ENCODE results near the gene IBTK. TPM values are rescaled to one million over a fixed set of nuclear protein-coding genes. Genes with fewer than 3 reads are reported as not detected.

IBTK gene
- total and polyA plus RNA-seq, 2 of the 4 experiments (the other 2 are of a cell fraction) = 9.7 to 45.0 TPM

DNA sequence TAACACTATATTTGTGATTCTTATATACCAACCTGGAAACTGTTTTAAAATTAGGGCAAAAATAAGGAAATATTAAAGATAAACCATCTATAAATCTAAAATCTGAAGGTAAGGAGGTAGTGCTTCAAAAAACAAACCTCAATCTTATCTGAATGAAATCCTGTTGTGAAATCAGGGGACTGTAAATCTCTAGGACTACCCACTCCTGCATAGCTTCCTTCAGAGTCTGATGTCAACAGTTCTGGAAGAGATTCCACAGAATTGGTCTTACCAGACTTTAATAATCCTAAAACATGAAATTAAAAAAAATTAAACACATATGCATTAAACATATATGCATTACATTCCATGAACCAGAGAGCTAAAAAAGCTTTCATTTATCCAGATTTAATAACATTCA is 51.4 kb downstream of the IBTK start:
- Histone ChIP-seq H3K27me3 (ENCODE audit: control insufficient read depth, insufficient read depth, low read length) (no peaks in the 10 kb centered on the region), H4K8ac (ENCODE audit: low read depth in 2 of 2, low read length in 2 of 2) (no peak overlapping the region), H3K27ac (ENCODE audit: insufficient read depth, low read length) (no peak overlapping the region), H2BK15ac (ENCODE audit: low read depth, low read length) (no peak overlapping the region), H3K23ac (ENCODE audit: low read depth, low read length) (no peak overlapping the region), H2AK9ac (replicated peaks; ENCODE audit: low read depth, low read length, poor library complexity) (no peak overlapping the region), H3K9me1 (ENCODE audit: insufficient read depth, low read length) (no peaks in the 10 kb centered on the region), H2BK5ac (ENCODE audit: low read depth, low read length, poor library complexity, severe bottlenecking) (no peak overlapping the region), H4K91ac (ENCODE audit: insufficient read depth, low read depth, low read length) (no peak overlapping the region), H2AK5ac (ENCODE audit: low read depth, low read length) (no peak overlapping the region), H2AFZ (replicated peaks; ENCODE audit: low read length, poor library complexity) (no peak overlapping the region), H4K5ac (ENCODE audit: low read depth, low read length) (no peak overlapping the region), H3K4me2 (ENCODE audit: low read depth, low read length) (no peak overlapping the region), H2BK120ac (ENCODE audit: low read depth, low read length) (no peak overlapping the region), H4K20me1 (ENCODE audit: insufficient read depth, low read length) (no peaks in the 10 kb centered on the region), H3K9me3 (ENCODE audit: control insufficient read depth, insufficient read depth, low read length) (no peaks in the 10 kb centered on the region), H3K4ac (ENCODE audit: low read depth, low read length) (no peak overlapping the region), H3K4me1 (ENCODE audit: control insufficient read depth, insufficient read depth, low read length) (no peaks in the 10 kb centered on the region), H2BK20ac (ENCODE audit: low read depth, low read length) (no peak overlapping the region), H3K56ac (ENCODE audit: extremely low read depth, insufficient read depth, low read length) (no peak overlapping the region), H3K14ac (replicated peaks; ENCODE audit: low read depth, low read length) (no peak overlapping the region), H3K9ac (ENCODE audit: low read depth, low read length) (no peak overlapping the region), H3K4me3 (ENCODE audit: insufficient read depth, low read depth, low read length) (no peak overlapping the region), H3K36me3 (ENCODE audit: control insufficient read depth, insufficient read depth, low read length) (peaks cover 41% of the 10 kb centered on the region), H3K18ac (ENCODE audit: low read depth, low read length) (no peak overlapping the region), H3K79me1 (ENCODE audit: low read depth in 1 of 2, low read length in 2 of 2) (peaks cover 0 to 4% of the 10 kb centered on the region in 2 experiments; a peak in 1 of 4 replicates)
- in situ Hi-C loops (cut with MboI; ENCODE audit: low sequenced_read_pairs) (no loop called here), dilution Hi-C loops (cut with HindIII; ENCODE audit: low sequenced_read_pairs, unreplicated experiment) (no loop called here), intact Hi-C loops (cut with micrococcal nuclease) (no loop called here)
- ATAC-seq (ENCODE audit: low read depth) (no peak), DNase-seq (no peak)
- TF ChIP-seq RFX5 (IDR thresholded peaks at IDR 0.05; ENCODE audit: low read depth, low read length) = no peak
- TF ChIP-seq FOS (IDR thresholded peaks at IDR 0.05; ENCODE audit: low read depth, low read length) = no peak
- no peak for TF ChIP-seq MXI1 (IDR thresholded peaks at IDR 0.05; ENCODE audit: borderline replicate concordance, low read depth, low read length)
- no peak for TF ChIP-seq RAD21 (IDR thresholded peaks at IDR 0.05; ENCODE audit: low read length)
- no peak for TF ChIP-seq MAZ (IDR thresholded peaks at IDR 0.05; ENCODE audit: borderline replicate concordance, low read depth, low read length)
- no peak for TF ChIP-seq POLR2A (IDR thresholded peaks at IDR 0.05; ENCODE audit: low read depth, low read length)
- TF ChIP-seq, protein P1, sequence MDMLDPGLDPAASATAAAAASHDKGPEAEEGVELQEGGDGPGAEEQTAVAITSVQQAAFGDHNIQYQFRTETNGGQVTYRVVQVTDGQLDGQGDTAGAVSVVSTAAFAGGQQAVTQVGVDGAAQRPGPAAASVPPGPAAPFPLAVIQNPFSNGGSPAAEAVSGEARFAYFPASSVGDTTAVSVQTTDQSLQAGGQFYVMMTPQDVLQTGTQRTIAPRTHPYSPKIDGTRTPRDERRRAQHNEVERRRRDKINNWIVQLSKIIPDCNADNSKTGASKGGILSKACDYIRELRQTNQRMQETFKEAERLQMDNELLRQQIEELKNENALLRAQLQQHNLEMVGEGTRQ (IDR thresholded peaks at IDR 0.05; ENCODE audit: low read depth, low read length) = no peak
- TF ChIP-seq CHD1 (IDR thresholded peaks at IDR 0.05; ENCODE audit: low read depth, low read length) = no peak
- no peak for TF ChIP-seq CEBPB (IDR thresholded peaks at IDR 0.05; ENCODE audit: low read depth, low read length)
- ChIA-PET CTCF (no interaction called here), POLR2A (ENCODE audit: unreplicated experiment) (no interaction called here)
- no TSS peak for BruUV-seq (replicated peaks)

Data from IMR-90 (cell line).